Panc1 (cell line): ENCODE measurements around the gene PRKCQ.

Experiments used
- POLR2AphosphoS5 ChIP-seq: IDR thresholded peaks from 2 replicates; pipeline ENCODE4 v1.6.1; 2012; ENCODE audit warnings: mild to moderate bottlenecking, low read depth, low read length, moderate library complexity
- TF ChIP-seq, protein P1 (sequence below): fragments of 450-650 bp; IDR thresholded peaks from 2 replicates; pipeline ENCODE4 v1.5.1; 2017; ENCODE audit warnings: mild to moderate bottlenecking

DNA sequence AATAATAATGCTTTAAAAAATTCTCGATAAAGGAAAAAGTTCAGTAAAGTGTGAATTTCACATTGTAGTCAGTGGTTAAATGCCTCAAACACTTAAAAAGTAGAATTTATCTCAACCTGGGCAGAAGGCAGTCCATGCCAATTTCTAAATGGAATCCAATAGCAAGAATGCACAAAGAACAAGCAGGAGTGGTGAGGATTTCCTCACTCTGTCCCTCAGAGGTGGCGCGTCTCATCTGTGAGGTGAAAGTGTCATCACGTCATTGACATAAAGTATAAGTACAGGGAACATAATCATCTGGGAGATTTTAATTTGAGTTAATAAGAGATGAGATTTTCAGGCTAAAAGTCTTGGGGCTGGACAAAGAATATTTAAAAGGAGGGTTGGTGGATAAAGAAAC, 10.0 kb upstream of the PRKCQ start:
- TF ChIP-seq, protein P1, sequence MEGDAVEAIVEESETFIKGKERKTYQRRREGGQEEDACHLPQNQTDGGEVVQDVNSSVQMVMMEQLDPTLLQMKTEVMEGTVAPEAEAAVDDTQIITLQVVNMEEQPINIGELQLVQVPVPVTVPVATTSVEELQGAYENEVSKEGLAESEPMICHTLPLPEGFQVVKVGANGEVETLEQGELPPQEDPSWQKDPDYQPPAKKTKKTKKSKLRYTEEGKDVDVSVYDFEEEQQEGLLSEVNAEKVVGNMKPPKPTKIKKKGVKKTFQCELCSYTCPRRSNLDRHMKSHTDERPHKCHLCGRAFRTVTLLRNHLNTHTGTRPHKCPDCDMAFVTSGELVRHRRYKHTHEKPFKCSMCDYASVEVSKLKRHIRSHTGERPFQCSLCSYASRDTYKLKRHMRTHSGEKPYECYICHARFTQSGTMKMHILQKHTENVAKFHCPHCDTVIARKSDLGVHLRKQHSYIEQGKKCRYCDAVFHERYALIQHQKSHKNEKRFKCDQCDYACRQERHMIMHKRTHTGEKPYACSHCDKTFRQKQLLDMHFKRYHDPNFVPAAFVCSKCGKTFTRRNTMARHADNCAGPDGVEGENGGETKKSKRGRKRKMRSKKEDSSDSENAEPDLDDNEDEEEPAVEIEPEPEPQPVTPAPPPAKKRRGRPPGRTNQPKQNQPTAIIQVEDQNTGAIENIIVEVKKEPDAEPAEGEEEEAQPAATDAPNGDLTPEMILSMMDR = no peak
- TF ChIP-seq POLR2AphosphoS5 = no peak
